HG03565 (cell line): Measurements from ENCODE around the gene DOK7.

ENCODE experiments used
- ATAC-seq: cut with Tn5 transposase; IDR thresholded peaks from one replicate; pipeline ENCODE4 v1.9.1; 2021; ENCODE audit warnings: mild to moderate bottlenecking, moderate library complexity; ENCODE audit not compliant: unreplicated experiment

DOK7 gene

DNA sequence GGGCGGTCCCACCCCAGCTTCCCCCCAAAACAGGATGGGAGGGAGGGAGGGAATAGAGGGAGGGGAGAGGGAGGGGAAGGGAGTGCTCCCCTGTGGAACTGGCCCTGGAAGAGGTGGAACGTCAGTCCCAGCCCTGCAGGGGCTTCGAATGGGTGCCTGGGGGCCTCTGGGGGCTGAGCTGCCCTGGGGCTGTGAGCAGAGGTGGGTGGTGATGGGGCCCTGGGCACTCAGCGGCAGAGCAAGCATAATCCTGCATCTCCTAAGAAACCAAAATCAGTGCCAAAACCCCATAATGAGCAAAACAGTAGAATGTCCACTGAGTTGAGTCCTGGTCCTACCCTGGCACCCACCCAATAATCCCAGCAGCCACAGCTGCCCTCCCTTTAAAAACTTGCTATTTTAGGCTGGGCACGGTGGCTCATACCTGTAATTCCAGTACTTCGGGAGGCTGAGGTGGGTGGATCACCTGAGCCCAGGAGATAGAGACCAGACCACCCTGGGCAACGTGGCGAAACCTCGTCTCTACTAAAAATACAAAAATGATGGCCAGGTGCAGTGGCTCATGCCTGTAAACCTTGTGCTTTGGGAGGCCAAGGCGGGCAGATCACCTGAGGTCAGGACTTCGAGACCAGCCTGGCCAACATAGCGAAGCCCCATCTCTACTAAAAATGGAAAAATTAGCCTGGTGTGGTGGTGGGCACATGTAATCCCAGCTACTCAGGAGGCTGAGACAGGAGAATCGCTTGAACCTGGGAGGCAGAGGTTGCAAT, 11.1 kb downstream of the DOK7 start:
- ATAC-seq = no peak

DNA sequence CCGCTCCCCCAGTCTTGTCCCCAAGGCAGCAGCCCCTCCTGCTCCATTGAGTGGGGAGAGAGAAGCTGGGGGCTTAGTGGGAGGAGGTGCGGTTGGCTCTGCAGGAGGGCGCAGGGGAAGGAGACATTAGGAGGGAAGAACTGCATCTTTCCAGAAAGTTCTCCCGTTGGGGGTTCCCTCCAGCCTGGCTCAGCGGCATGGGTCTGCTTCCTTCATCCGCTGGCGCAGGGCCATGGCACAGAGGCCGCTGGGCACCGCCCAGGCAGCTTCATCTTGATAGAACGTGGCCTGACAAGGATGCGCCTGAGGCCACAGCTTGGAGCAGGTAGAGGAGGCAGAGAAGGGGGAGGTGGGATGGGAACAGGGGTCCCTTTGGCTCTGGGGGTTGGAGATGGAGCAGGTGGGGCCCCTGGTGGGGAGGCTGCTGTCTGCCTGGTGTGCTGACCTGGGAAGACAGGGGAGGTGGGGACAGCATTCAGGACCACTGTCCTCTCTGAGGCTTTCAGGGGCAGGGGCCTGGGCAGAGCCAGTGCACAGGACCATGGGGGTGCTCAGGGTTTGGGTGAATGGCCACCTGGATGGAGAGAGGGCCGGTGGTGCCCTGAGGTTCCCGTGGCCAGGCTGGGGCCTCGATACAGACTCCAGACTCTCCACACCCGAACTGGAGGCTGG, 12.1 kb downstream of the DOK7 start:
- ATAC-seq = no peak

DNA sequence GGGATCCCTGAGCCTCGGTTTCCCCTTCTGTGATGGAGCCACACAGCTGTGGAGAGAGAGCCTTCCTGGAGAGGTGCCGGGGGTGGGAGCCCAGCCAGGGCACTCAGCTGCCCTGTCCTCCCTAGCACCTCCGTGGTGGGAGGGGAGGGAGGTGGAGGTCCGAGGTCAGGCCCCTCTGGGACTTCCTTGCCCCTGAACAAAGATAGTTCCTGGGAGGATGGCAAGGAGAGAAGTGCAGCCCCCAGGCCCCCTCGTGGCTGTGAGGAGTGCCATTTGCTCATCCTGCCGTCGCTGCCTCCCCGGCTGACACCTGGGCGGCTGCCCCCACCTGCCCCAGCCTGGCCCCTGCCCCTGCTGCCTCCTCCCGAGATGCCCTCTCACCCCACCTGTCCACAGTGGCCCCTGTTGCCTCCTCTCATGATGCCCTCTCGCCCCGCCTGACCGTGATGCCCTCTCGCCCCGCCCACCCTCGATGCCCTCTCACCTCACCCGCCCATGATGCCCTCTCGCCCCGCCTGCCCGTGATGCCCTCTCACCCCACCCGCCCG, 12.7 kb downstream of the DOK7 start:
- no peak for ATAC-seq

DNA sequence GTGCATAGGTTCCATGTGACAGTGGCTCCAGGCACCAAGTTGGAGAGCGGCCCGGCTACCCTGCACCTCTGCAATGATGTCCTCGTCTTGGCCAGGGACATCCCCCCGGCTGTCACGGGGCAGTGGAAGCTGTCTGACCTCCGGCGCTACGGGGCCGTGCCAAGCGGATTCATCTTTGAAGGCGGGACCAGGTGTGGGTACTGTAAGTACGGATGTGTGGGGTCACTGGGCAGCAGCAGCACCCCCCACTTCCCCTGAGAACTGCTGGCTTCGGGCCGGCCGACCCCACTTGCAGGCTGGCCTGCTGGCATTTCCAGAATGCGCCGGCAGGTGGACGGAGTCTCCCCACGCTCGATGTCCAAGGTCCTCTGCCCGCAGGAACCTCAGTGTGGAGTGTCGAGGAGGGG, 13.2 kb downstream of the DOK7 start:
- ATAC-seq = no peak

DNA sequence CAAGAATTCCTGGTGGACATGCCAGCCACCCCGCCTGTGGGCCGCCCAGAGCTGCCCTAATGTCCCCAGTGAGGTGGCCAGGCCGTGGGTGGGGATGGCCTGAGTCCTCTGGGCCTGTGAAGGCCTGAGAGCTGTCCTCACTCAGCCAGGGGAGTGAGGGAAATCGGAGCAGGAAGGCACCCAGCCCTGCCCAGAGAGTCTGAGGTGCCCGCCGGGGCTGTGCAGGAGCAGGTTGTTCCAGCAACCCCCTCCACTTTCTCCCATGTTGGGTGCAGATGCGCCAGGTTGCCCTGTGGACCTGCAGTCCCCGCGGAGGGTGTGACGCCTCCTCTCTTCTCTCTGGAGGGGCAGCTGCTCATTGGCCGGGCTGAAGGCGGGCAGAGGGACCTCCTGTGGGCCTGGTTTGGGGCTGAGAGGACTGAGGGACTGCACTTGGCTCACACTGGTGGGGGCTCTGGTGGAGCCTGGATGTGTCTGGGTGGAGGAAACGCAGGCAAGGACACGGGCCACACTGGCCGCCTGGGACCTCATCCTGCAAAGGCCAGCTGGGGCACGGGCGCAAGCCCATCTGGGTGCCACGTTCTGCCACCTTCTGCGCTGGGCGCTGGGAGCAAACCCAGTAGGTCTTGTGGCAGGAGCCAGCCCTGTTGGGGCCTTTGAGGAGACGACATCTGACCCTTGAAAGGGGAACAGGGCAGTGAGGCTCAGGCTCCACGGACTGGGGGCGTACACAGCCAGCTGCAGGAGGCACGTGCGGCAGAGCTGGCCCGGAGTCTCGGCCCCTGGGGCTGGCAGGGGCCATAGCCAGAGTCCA, 14.0 kb downstream of the DOK7 start:
- ATAC-seq = no peak

DNA sequence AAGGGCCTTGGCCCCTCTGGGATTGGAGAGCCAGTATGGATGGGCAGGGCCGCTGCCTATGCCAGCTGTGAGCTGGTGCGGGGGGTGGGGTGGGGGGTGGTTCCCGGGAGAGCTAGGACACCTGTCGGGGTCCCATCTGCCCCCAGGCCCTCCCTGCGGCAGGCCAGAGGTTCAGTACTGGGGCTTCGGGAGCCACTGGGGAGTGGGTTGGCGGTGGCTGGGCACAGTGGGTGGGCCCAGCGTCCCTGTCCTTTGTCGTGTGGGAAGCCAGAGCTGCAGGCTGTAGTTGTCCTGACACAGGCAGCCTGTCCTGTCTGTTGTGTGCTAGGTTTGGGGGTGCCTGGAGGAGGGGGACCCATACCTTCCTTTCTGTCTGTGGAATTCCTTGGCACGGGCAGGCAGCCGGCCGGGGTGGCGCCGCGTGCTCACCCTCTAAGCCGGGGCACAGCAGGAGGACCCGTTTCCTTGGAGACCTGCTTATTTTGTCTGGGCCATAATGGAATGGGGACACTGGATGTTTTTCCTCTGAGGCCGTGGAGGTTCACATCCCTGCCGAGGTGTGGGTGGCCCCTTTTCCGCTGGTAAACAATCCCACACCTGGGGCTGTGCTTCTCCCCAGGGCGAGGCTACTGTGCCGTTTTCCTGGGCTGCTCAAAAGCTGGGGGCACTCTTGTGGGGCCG, 14.8 kb downstream of the DOK7 start:
- ATAC-seq = no peak

DNA sequence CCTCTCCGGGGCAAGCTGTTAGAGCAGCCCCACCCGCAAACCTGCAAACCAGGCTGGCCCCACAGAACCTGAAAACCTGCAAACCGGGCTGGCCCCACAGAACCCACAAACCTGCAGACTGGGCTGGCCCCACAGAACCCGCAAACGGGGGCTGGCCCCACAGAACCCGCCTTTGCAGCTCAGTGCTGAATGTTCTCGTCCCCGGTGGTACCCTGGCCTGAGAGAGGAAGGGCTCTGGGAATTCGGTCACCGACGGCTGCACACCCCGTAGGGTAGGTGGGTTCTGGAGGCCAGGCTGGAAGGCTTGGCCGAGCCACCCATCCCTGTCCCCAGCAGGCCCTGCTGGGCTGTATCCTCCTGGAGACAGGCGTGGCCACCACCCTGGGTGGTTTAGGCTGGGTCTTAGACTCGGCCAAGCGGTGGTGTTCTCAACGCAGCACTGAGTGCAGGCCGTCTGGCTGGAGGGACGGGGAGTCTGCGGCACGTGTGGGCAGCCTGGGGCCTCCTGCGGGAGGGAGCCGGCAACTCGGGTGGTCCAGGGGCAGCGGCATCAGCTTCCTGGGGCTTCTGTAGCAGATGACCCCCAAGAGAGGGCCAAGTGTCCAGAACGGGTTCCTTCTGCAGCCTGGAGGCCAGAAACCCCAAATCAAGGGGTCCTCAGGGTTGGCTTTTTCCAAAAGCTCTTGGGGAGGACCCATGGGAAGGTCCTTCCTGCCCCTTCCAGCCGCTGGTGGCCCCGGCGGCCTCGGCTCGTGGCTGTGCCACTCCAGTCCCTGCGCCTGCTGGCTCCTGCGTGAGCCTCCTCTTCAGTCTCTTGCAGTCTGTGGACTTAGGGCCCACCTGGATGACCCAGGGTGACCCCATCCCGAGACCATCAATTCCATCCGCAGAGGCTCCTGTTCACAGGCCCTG, 15.6 kb downstream of the DOK7 start:
- ATAC-seq = no peak

DNA sequence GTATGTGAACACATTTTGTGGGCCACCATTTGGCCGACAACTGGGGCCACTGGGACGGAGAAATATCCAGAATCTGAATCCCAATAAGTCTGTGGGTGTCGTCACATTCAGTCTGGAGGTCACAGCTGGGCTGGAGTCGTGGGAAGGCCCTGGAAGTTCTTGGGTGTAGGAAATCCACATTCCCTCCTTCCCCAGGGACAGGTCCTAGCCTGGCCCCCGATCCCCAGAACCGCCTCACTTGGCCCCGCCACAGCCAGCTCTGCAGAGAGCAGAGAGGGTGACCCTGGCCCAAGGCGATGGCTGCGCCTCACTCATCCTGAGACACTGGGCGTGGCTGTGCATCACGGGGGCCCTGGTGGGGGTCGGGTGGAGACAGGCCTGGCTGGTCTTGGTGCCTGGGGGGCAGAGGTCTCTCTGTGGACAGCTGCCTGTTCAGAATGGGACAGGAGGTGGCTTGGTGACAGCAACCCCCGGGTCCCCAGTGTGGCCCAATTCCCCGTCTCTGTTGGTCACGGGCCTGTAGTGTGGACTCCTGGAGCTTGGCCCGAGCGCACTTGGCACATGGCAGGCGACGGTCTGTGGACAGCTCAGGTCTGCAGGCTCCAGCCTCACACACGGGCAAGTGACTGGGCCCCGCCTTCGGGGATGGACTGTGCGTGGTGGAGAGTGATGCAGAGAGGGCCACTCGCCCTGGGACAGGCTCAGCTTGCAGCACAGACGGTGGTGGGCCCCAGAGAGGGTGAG, 16.4 kb downstream of the DOK7 start:
- ATAC-seq = no peak

DNA sequence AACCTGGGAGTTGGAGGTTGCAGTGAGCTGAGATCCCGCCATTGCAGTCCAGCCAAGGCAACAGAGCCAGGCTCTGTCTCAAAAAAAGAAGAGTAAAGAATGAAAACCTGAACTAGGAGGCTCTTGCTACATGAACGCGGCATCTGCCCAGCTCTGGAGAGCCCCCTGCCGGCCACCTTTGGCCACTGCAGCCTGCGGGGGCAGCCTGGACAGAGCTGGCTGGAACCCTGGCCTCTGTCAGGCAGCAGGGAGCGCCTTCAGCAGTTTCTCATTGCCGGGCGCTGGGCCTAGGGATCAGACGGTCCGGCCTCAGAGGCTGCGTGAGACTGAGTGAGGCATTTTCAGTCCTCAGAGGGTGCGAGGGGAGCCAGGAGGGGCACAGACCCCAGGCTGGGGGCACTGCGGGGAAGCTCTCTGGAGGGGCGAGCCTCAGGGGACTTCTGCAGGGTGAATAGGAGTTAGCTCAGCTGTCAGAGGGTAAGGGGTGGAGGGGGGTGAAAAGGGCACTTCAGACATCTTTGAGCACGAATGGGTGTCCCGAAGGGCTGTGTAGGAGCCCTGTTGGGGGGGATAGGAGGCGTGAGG, 17.5 kb downstream of the DOK7 start:
- ATAC-seq = no peak

DNA sequence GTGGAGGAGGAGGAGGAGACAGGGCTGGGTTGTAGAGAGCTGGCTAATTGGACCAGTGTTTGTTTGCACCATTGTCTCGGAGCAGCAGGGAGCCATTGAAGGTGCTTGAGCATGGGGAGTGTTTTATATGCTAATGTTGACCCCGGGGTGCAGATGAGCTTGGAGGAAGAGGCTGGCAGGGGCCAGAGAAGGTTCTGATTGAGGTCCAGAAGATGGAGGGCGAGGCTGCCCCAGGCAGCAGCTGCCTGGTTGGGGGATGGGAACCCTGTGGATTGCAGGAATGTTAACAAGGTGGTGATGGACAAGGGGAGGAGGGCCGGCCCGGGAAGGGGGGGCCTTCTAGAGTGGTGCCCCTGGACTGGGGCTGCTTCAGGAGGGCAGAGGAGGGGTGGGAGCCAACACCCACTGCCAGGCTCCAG, 18.0 kb downstream of the DOK7 start:
- ATAC-seq = no peak

DNA sequence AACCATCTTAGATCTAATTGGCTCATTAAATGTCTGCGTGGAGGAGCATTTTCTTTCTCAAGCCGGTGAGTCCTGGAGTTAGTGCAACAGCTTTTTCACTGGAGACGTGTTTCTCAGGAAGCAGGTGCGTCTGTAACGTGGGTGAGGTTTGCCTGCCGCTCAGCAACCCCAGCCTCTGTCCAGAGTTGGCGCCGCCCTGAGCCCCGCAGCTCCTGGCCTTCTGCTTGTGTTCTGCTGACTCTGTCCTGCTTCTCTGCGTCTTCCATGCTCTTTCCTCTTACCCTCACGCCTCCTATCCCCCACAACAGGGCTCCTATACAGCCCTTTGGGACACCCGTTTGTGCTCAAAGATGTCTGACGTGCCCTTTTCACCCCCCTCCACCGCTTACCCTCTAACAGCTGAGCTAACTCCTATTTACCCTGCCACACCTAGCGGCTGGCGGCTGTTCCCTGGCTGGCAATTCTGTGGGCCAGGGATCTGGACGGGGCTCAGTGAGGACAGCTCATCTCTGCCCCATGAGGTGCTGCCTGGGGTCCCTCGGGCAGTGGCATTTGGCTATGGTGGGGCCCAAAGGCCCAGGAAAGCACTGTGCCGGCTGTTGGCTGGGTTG, 18.8 kb downstream of the DOK7 start:
- ATAC-seq = no peak

DNA sequence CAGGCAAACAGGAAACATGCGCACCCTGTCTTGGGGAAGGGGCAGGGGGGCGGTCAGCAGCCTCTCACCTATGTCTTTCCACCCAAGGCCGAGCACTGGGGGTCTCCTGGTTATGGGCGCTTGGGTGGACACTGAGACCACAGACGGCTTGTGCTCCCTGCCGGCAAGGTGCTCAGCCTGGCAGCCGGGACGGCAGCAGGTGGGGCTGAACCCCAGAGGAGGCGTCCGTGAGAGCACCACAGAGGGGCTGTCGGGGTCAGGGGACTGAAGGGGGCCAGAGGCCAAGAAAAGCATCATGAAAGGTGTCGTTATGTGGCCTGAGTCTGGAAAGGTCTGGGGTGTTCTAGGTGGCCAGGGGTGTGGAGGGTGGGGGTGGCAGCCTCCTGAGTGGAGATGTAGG, 19.6 kb downstream of the DOK7 start:
- ATAC-seq = no peak

DNA sequence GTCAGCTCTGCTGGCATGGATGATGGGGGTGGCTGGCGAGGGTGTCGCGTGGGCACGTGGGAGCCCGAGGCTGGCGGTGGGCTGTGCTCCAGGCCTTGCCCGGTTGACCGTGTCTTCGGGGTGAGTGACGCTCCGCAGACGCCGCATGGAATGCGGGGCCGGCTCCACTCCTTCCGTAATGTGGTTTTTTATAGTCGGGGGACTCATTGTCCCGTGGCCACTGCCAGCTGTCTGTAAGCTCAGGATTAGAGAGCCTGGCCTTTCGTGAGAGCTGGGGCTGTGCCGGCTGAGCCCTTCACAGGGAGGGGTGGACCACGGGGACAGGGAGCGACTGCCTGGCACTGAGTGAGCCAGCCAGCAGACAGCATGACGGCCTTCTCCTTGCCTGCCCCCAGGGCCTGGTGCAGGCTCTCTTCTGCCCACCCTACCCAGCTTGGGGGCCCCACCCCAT, 20.4 kb downstream of the DOK7 start:
- no peak for ATAC-seq

DNA sequence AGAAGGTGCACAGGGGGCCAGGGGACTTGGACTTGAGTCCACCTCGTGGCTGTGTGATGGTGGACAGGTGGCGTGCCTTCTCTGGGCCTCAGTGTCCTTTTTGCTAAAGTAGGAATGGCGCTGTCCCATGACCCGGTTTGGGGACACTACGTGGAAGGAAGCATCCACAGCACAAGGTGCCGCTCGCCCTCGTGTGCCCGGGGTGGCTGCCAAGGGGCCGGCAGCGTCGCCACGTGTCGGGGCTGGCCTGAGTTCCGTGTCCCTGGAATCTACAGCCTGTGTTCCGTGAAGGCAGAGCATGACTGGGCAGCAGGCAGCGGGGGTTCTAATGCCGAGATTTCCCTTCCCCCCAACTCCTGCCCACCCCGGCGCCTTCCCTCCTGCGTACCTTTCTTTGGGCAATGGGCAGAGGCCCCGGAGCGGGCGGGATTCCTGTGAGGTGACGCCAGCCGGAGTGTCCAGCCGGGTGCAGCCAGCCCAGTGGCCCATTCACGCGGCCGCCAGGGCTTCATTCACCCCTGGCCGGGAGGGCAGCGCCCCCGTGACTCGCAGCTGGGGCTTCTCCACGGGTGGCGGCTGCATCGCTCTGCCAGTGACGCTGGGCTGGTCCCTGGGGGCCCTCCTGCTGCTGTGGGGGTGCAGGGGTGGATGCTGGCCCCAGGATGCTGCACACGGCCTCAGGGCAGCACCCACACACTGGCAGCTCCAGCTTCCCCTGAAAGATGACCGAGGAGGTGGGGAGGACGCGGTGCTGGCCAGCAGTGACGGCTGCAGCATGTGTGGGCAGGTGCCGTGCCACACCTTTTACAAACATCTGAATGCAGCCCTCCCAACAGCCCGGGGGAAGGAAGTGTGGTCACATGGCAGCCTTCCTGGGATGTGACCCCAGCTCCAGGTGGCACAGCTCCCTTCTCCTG, 21.2 kb downstream of the DOK7 start:
- no peak for ATAC-seq

DNA sequence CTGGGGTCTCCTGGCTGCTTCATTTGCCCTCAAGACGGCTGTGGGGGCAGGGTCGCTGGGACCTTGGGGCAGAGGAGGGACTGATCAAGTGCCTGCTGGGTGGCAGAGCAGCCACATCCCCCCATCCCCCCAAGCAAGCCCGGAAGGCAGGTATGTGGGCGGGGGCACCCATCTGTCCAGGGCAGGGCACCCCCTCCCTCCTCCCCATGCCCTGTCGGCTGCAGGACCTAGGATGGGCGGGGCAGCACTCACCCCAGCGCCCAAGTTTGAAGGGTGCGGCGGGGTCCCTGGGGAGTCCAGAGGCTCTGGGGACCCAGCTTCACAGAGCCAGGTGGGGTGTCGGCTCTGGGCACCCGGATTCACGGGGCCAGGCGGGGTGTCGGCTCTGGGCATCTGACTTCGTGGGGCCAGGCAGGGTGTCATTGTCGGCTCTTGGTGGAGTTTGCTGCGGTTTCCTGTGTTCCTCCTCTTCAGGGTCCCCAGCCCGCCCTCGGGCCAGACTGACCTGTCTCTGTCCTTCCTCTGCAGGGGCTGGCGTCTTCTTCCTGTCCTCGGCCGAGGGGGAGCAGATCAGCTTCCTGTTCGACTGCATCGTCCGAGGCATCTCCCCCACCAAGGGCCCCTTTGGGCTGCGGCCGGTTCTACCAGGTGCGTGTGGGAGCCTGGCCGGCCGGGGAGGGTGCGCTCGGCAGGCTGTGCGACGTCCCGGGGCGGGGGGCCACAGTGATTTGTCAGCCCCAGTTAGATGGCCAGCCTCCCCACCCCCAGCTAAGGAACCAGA, 22.1 kb downstream of the DOK7 start:
- no peak for ATAC-seq

DNA sequence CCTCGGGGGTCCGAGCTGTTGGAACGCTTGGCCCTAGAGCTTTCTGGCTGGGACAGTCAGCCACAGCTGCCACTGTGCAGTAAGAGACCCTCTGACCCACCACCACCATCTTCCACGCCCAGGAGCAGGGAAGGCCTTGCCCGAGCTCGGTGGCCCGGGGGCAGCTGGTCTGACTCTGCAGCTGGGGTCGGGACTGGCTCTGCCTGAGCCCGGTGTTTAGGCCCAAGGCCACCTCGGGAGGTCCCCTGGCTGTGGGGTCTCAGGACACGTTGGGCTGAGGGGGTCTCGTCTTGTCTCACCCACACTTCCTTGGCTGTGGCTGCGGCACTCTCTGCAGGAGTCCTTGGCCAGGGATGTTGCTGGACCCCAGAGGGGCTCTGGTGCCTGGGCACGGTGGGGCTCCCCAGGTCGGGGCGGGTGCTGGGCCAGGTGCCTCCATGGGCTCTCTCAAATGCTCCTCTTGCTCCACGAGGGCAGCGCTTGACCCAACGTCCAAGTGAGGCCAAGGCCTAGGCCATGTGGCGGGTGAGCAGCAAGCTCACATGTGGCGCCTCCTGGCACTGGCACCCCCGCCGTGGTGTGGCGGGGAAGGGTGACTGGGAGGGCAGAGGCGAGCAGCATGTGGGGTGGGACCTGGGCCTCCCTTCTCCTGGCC, 22.9 kb downstream of the DOK7 start:
- ATAC-seq = no peak
